ENCODE data around the gene SEMA6D.

Gene SEMA6D

GRCh38 chr15:47812470-47812999 is 95.2 kb downstream of the SEMA6D start:
- H3K4me1 ChIP-seq (ENCODE audit: low read length), result peaks cover 20% of the 10 kb centered on the region
- H4K20me1 ChIP-seq (ENCODE audit: insufficient read depth, low read length), result no peaks in the 10 kb centered on the region
- H2AFZ ChIP-seq (ENCODE audit: low read length), result no peak overlapping the region
- no peaks in the 10 kb centered on the region for H3K27me3 ChIP-seq (replicated peaks; ENCODE audit: insufficient read depth, low read length)
- DNase-seq, result peak; percentile 73
- H3K4me3 ChIP-seq (ENCODE audit: low read length), result no peak overlapping the region
- no peak overlapping the region for H3K9ac ChIP-seq (ENCODE audit: low read length)
- no peaks in the 10 kb centered on the region for H3K9me2 ChIP-seq (replicated peaks; ENCODE audit: insufficient read depth, low read length)
- no peak overlapping the region for H3K4me2 ChIP-seq (ENCODE audit: low read depth, low read length)
- no peaks in the 10 kb centered on the region for H3K79me2 ChIP-seq (ENCODE audit: low read length)
- H3K9me3 ChIP-seq (replicated peaks; ENCODE audit: insufficient read depth, low read length), result no peaks in the 10 kb centered on the region
- peak overlapping the region; percentile 37; the same call in 1 of the 2 replicates for H3K27ac ChIP-seq (ENCODE audit: low read length)
- H3K36me3 ChIP-seq (replicated peaks; ENCODE audit: insufficient read depth, low read length), result no peaks in the 10 kb centered on the region
- TF ChIP-seq EZH2 (optimal IDR thresholded peaks at IDR 0.05; ENCODE audit: low read depth, low read length) (no peak), EZH2phosphoT487 (IDR thresholded peaks at IDR 0.05; ENCODE audit: low read length) (no peak), CTCF (IDR thresholded peaks at IDR 0.05; ENCODE audit: low read length) (no peak)
- H3F3A ChIP-seq (ENCODE audit: insufficient read depth, low read length), result no peaks in the 10 kb centered on the region

GRCh38 chr15:47813748-47814384 is 96.6 kb downstream of the SEMA6D start:
- H4K20me1 ChIP-seq (ENCODE audit: insufficient read depth, low read length), result no peaks in the 10 kb centered on the region
- no peak overlapping the region for H3K27ac ChIP-seq (ENCODE audit: low read length)
- H2AFZ ChIP-seq (ENCODE audit: low read length), result no peak overlapping the region
- peaks cover 20% of the 10 kb centered on the region for H3K4me1 ChIP-seq (ENCODE audit: low read length)
- H3K4me3 ChIP-seq (ENCODE audit: low read length), result no peak overlapping the region
- no peaks in the 10 kb centered on the region for H3K9me3 ChIP-seq (replicated peaks; ENCODE audit: insufficient read depth, low read length)
- H3K9me2 ChIP-seq (replicated peaks; ENCODE audit: insufficient read depth, low read length), result no peaks in the 10 kb centered on the region
- no peaks in the 10 kb centered on the region for H3K36me3 ChIP-seq (replicated peaks; ENCODE audit: insufficient read depth, low read length)
- H3K4me2 ChIP-seq (ENCODE audit: low read depth, low read length), result no peak overlapping the region
- no peaks in the 10 kb centered on the region for H3K79me2 ChIP-seq (ENCODE audit: low read length)
- H3K27me3 ChIP-seq (replicated peaks; ENCODE audit: insufficient read depth, low read length), result no peaks in the 10 kb centered on the region
- H3F3A ChIP-seq (ENCODE audit: insufficient read depth, low read length), result no peaks in the 10 kb centered on the region
- H3K9ac ChIP-seq (ENCODE audit: low read length), result no peak overlapping the region
- TF ChIP-seq EZH2phosphoT487 (IDR thresholded peaks at IDR 0.05; ENCODE audit: low read length), result no peak
- no peak for TF ChIP-seq CTCF (IDR thresholded peaks at IDR 0.05; ENCODE audit: low read length)
- no peak for TF ChIP-seq EZH2 (optimal IDR thresholded peaks at IDR 0.05; ENCODE audit: low read depth, low read length)
- DNase-seq, result peak; percentile 21

- H3K4me2 ChIP-seq (ENCODE audit: low read depth, low read length), result no peak overlapping the region
- no peaks in the 10 kb centered on the region for H3K27me3 ChIP-seq (replicated peaks; ENCODE audit: insufficient read depth, low read length)
- H3K9ac ChIP-seq (ENCODE audit: low read length), result no peak overlapping the region
- H3K4me3 ChIP-seq (ENCODE audit: low read length), result no peak overlapping the region
- H3K36me3 ChIP-seq (replicated peaks; ENCODE audit: insufficient read depth, low read length), result no peaks in the 10 kb centered on the region
- H3K79me2 ChIP-seq (ENCODE audit: low read length), result no peaks in the 10 kb centered on the region
- no peaks in the 10 kb centered on the region for H4K20me1 ChIP-seq (ENCODE audit: insufficient read depth, low read length)
- H3F3A ChIP-seq (ENCODE audit: insufficient read depth, low read length), result no peaks in the 10 kb centered on the region
- H2AFZ ChIP-seq (ENCODE audit: low read length), result no peak overlapping the region
- no peak overlapping the region for H3K27ac ChIP-seq (ENCODE audit: low read length)
- no peaks in the 10 kb centered on the region for H3K9me2 ChIP-seq (replicated peaks; ENCODE audit: insufficient read depth, low read length)
- no peak for DNase-seq
- peaks cover 20% of the 10 kb centered on the region for H3K4me1 ChIP-seq (ENCODE audit: low read length)
- no peak for TF ChIP-seq CTCF (IDR thresholded peaks at IDR 0.05; ENCODE audit: low read length)
- TF ChIP-seq EZH2 (optimal IDR thresholded peaks at IDR 0.05; ENCODE audit: low read depth, low read length), result no peak
- no peak for TF ChIP-seq EZH2phosphoT487 (IDR thresholded peaks at IDR 0.05; ENCODE audit: low read length)
- H3K9me3 ChIP-seq (replicated peaks; ENCODE audit: insufficient read depth, low read length), result no peaks in the 10 kb centered on the region
Observed at GRCh38 chr15:47814620-47815019, 97.3 kb downstream of the SEMA6D start.

All from MM.1S (cell line).